Erythroblast (primary cell): ENCODE data around the gene FAM3B.

ENCODE experiments used
- GATA1 ChIP-seq: IDR thresholded peaks from 2 replicates; pipeline ENCODE4 v1.6.1; 2011; ENCODE audit warnings: low read depth, mild to moderate bottlenecking, control low read depth, low read length, moderate library complexity
- POLR2A ChIP-seq: IDR thresholded peaks from 2 replicates; pipeline ENCODE4 v1.6.1; 2011; ENCODE audit warnings: mild to moderate bottlenecking, low read length

GRCh38 chr21:41294548-41295231, 21.9 kb upstream of the FAM3B start:
- TF ChIP-seq POLR2A, result no peak
- TF ChIP-seq GATA1, result no peak
